Central memory CD8-positive, alpha-beta T cell (primary cell): Measurements from ENCODE around the gene BCR.

Experiments
- ATAC-seq: fragments of 150-1000 bp; cut with Tn5 transposase; replicated peaks from 2 replicates; pipeline ENCODE4 v1.10.0; 2022; ENCODE audit warnings: mild to moderate bottlenecking, moderate FRiP score, moderate number of reproducible peaks; ENCODE audit not compliant: poor library complexity, severe bottlenecking; ENCODE audit errors: extremely low read depth
- DNase-seq, 2 donors: peaks; one replicate each; pipeline ENCODE4 v3.0.0; 2021; ENCODE audit warnings: low spot score in 2 of 2
- H3K27ac Mint-ChIP-seq: one replicate; pipeline ENCODE4 v1.8.0; 2022; ENCODE audit warnings: low read depth, mild to moderate bottlenecking, moderate library complexity, mixed read lengths
- H3K27me3 Mint-ChIP-seq: one replicate; pipeline ENCODE4 v1.8.0; 2022; ENCODE audit warnings: mixed read lengths
- H3K36me3 Mint-ChIP-seq: one replicate; pipeline ENCODE4 v1.8.0; 2022; ENCODE audit warnings: mild to moderate bottlenecking, moderate library complexity, mixed read lengths; ENCODE audit not compliant: insufficient read depth
- H3K4me1 Mint-ChIP-seq: one replicate; pipeline ENCODE4 v1.8.0; 2022; ENCODE audit warnings: mixed read lengths
- H3K4me3 Mint-ChIP-seq: one replicate; pipeline ENCODE4 v1.8.0; 2022; ENCODE audit warnings: mild to moderate bottlenecking, moderate library complexity, mixed read lengths
- H3K9me3 Mint-ChIP-seq: one replicate; pipeline ENCODE4 v1.8.0; 2022; ENCODE audit warnings: mixed read lengths

Gene BCR

GRCh38 chr22:23183061-23183698 is 2.9 kb downstream of the BCR start:
- H3K36me3 Mint-ChIP-seq: peaks cover 37% of the 10 kb centered on the region
- no peaks in the 10 kb centered on the region for H3K9me3 Mint-ChIP-seq
- DNase-seq (no peak), ATAC-seq (no peak)
- peak overlapping the region; percentile 88 for H3K4me3 Mint-ChIP-seq
- no peaks in the 10 kb centered on the region for H3K27me3 Mint-ChIP-seq
- peaks cover 76% of the 10 kb centered on the region for H3K4me1 Mint-ChIP-seq
- peak overlapping the region; percentile 96 for H3K27ac Mint-ChIP-seq

- Mint-ChIP-seq H3K36me3 (peaks cover 39% of the 10 kb centered on the region), H3K4me1 (peaks cover 72% of the 10 kb centered on the region)
Measured at GRCh38 chr22:23184100-23184763, 3.9 kb downstream of the BCR start.

GRCh38 chr22:23184764-23185113 is 4.4 kb downstream of the BCR start:
- DNase-seq: no peak
- H3K36me3 Mint-ChIP-seq: peaks cover 36% of the 10 kb centered on the region
- H3K4me1 Mint-ChIP-seq: peaks cover 70% of the 10 kb centered on the region
- H3K4me3 Mint-ChIP-seq: peak overlapping the region; percentile 88
- peak overlapping the region; percentile 96 for H3K27ac Mint-ChIP-seq
- no peaks in the 10 kb centered on the region for H3K27me3 Mint-ChIP-seq
- no peak for ATAC-seq
- no peaks in the 10 kb centered on the region for H3K9me3 Mint-ChIP-seq

More at GRCh38 chr22:23184100-23184763, 3.9 kb downstream of the BCR start:
- peak overlapping the region; percentile 88 for H3K4me3 Mint-ChIP-seq
- ATAC-seq: no peak
- DNase-seq: no peak
- H3K27ac Mint-ChIP-seq: peak overlapping the region; percentile 96
- no peaks in the 10 kb centered on the region for H3K27me3 Mint-ChIP-seq
- no peaks in the 10 kb centered on the region for H3K9me3 Mint-ChIP-seq

GRCh38 chr22:23187211-23187610 is 6.9 kb downstream of the BCR start:
- Mint-ChIP-seq H3K36me3 (peaks cover 31% of the 10 kb centered on the region), H3K27ac (no peak overlapping the region), H3K4me3 (peak overlapping the region; percentile 88), H3K9me3 (no peaks in the 10 kb centered on the region), H3K27me3 (no peaks in the 10 kb centered on the region), H3K4me1 (peaks cover 76% of the 10 kb centered on the region)
- no peak for DNase-seq
- ATAC-seq: no peak

GRCh38 chr22:23187871-23188700 is 7.8 kb downstream of the BCR start:
- Mint-ChIP-seq H3K27ac (peak overlapping the region; percentile 67), H3K4me3 (no peak overlapping the region), H3K36me3 (peaks cover 28% of the 10 kb centered on the region), H3K27me3 (no peaks in the 10 kb centered on the region), H3K9me3 (no peaks in the 10 kb centered on the region), H3K4me1 (peaks cover 76% of the 10 kb centered on the region)
- DNase-seq (no peak), ATAC-seq (no peak)

GRCh38 chr22:23190526-23190925 is 10.2 kb downstream of the BCR start:
- ATAC-seq (no peak), DNase-seq (no peak)
- Mint-ChIP-seq H3K36me3 (peaks cover 24% of the 10 kb centered on the region), H3K9me3 (no peaks in the 10 kb centered on the region), H3K27ac (peak overlapping the region; percentile 38), H3K4me1 (peaks cover 61% of the 10 kb centered on the region), H3K27me3 (no peaks in the 10 kb centered on the region), H3K4me3 (no peak overlapping the region)

- DNase-seq: no peak
- Mint-ChIP-seq H3K36me3 (peaks cover 22% of the 10 kb centered on the region), H3K4me3 (no peak overlapping the region), H3K4me1 (peaks cover 55% of the 10 kb centered on the region), H3K27ac (peak overlapping the region; percentile 39), H3K27me3 (no peaks in the 10 kb centered on the region), H3K9me3 (no peaks in the 10 kb centered on the region)
- ATAC-seq: no peak
Measured at GRCh38 chr22:23192133-23192532, 11.8 kb downstream of the BCR start.

- H3K27me3 Mint-ChIP-seq: no peaks in the 10 kb centered on the region
- H3K9me3 Mint-ChIP-seq: no peaks in the 10 kb centered on the region
- DNase-seq (no peak), ATAC-seq (no peak)
- H3K36me3 Mint-ChIP-seq: peaks cover 20% of the 10 kb centered on the region
- peaks cover 55% of the 10 kb centered on the region for H3K4me1 Mint-ChIP-seq
- H3K27ac Mint-ChIP-seq: peak overlapping the region; percentile 39
- H3K4me3 Mint-ChIP-seq: no peak overlapping the region
Measured at GRCh38 chr22:23192558-23192957, 12.2 kb downstream of the BCR start.

- H3K27me3 Mint-ChIP-seq: no peaks in the 10 kb centered on the region
- DNase-seq (no peak), ATAC-seq (no peak)
- no peaks in the 10 kb centered on the region for H3K9me3 Mint-ChIP-seq
- H3K27ac Mint-ChIP-seq: no peak overlapping the region
- peaks cover 18% of the 10 kb centered on the region for H3K36me3 Mint-ChIP-seq
- peaks cover 55% of the 10 kb centered on the region for H3K4me1 Mint-ChIP-seq
- H3K4me3 Mint-ChIP-seq: no peak overlapping the region
Measured at GRCh38 chr22:23193196-23193827, 13.0 kb downstream of the BCR start.

- H3K4me3 Mint-ChIP-seq: no peak overlapping the region
- no peaks in the 10 kb centered on the region for H3K27me3 Mint-ChIP-seq
- ATAC-seq (no peak), DNase-seq (no peak)
- peaks cover 21% of the 10 kb centered on the region for H3K36me3 Mint-ChIP-seq
- H3K27ac Mint-ChIP-seq: no peak overlapping the region
- H3K9me3 Mint-ChIP-seq: no peaks in the 10 kb centered on the region
- H3K4me1 Mint-ChIP-seq: peaks cover 56% of the 10 kb centered on the region
Measured at GRCh38 chr22:23193882-23194281, 13.6 kb downstream of the BCR start.

GRCh38 chr22:23196165-23196564 is 15.9 kb downstream of the BCR start:
- Mint-ChIP-seq H3K27me3 (no peaks in the 10 kb centered on the region), H3K4me3 (no peak overlapping the region), H3K4me1 (peaks cover 53% of the 10 kb centered on the region), H3K36me3 (peaks cover 24% of the 10 kb centered on the region), H3K9me3 (no peaks in the 10 kb centered on the region), H3K27ac (no peak overlapping the region)
- ATAC-seq: no peak
- no peak for DNase-seq

GRCh38 chr22:23197836-23198235 is 17.5 kb downstream of the BCR start:
- no peaks in the 10 kb centered on the region for H3K27me3 Mint-ChIP-seq
- peak overlapping the region; percentile 6 for H3K4me3 Mint-ChIP-seq
- DNase-seq (no peak), ATAC-seq (no peak)
- H3K27ac Mint-ChIP-seq: peak overlapping the region; percentile 85
- H3K36me3 Mint-ChIP-seq: peaks cover 22% of the 10 kb centered on the region
- no peaks in the 10 kb centered on the region for H3K9me3 Mint-ChIP-seq
- peaks cover 43% of the 10 kb centered on the region for H3K4me1 Mint-ChIP-seq
